HEK293 (cell line): ENCODE measurements around the gene PDE4D.

ENCODE experiments used
- ATF2 ChIP-seq: fragments of 450-650 bp; formaldehyde crosslinking; IDR thresholded peaks from 2 replicates; pipeline ENCODE4 v1.5.1; 2016; ENCODE audit warnings: missing biosample characterization, missing genetic modification characterization, low read depth
- HOXC10 ChIP-seq: sonication (generic); formaldehyde crosslinking; IDR thresholded peaks from 2 replicates; pipeline ENCODE4 v1.8.1; 2023; ENCODE audit warnings: mild to moderate bottlenecking, missing genetic modification reagents
- IKZF3 ChIP-seq: fragments of 450-650 bp; IDR thresholded peaks from 2 replicates; pipeline ENCODE4 v1.5.0; 2018; ENCODE audit warnings: missing biosample characterization, mild to moderate bottlenecking, missing genetic modification characterization, moderate library complexity
- OSR2 ChIP-seq: fragments of 450-650 bp; formaldehyde crosslinking; IDR thresholded peaks from 2 replicates; pipeline ENCODE4 v1.5.1; 2016; ENCODE audit warnings: missing biosample characterization, missing genetic modification characterization
- PRDM10 ChIP-seq: fragments of 450-650 bp; formaldehyde crosslinking; IDR thresholded peaks from 2 replicates; pipeline ENCODE4 v1.5.1; 2016; ENCODE audit warnings: missing biosample characterization, missing genetic modification characterization
- PRDM6 ChIP-seq: fragments of 450-650 bp; formaldehyde crosslinking; IDR thresholded peaks from 2 replicates; pipeline ENCODE4 v1.5.1; 2017; ENCODE audit warnings: missing biosample characterization, missing genetic modification characterization
- SALL2 ChIP-seq: fragments of 450-650 bp; formaldehyde crosslinking; IDR thresholded peaks from 2 replicates; pipeline ENCODE4 v1.5.0; 2017; ENCODE audit warnings: missing biosample characterization, mild to moderate bottlenecking, missing genetic modification characterization, borderline replicate concordance
- SETDB1 ChIP-seq: IDR thresholded peaks from one replicate; pipeline ENCODE4 v1.6.1; 2017; ENCODE audit warnings: mild to moderate bottlenecking, low read length, moderate library complexity, mixed read lengths; ENCODE audit not compliant: insufficient read length
- ZBTB21 ChIP-seq: fragments of 450-650 bp; formaldehyde crosslinking; IDR thresholded peaks from 2 replicates; pipeline ENCODE4 v1.5.1; 2017; ENCODE audit warnings: missing biosample characterization, missing genetic modification characterization
- ZBTB49 ChIP-seq: fragments of 450-650 bp; formaldehyde crosslinking; IDR thresholded peaks from 2 replicates; pipeline ENCODE4 v1.5.1; 2016; ENCODE audit warnings: missing biosample characterization, missing genetic modification characterization, low read depth
- ZFP69B ChIP-seq: fragments of 450-650 bp; formaldehyde crosslinking; IDR thresholded peaks from 2 replicates; pipeline ENCODE4 v1.5.1; 2016; ENCODE audit warnings: missing biosample characterization, missing genetic modification characterization
- ZNF175 ChIP-seq: fragments of 450-650 bp; formaldehyde crosslinking; IDR thresholded peaks from 2 replicates; pipeline ENCODE4 v1.5.1; 2016; ENCODE audit warnings: missing biosample characterization, missing genetic modification characterization
- ZNF2 ChIP-seq: fragments of 450-650 bp; formaldehyde crosslinking; IDR thresholded peaks from 2 replicates; pipeline ENCODE4 v1.5.1; 2016; ENCODE audit warnings: missing biosample characterization, missing genetic modification characterization
- ZNF211 ChIP-seq: fragments of 450-650 bp; formaldehyde crosslinking; IDR thresholded peaks from 2 replicates; pipeline ENCODE4 v1.5.1; 2016; ENCODE audit warnings: low read depth, missing biosample characterization, missing genetic modification characterization
- ZNF24 ChIP-seq: fragments of 450-650 bp; formaldehyde crosslinking; IDR thresholded peaks from 2 replicates; pipeline ENCODE4 v1.5.1; 2016; ENCODE audit warnings: missing biosample characterization, missing genetic modification characterization
- ZNF280C ChIP-seq: fragments of 450-650 bp; formaldehyde crosslinking; IDR thresholded peaks from 2 replicates; pipeline ENCODE4 v1.5.1; 2016; ENCODE audit warnings: missing biosample characterization, missing genetic modification characterization
- ZNF292 ChIP-seq: fragments of 450-650 bp; formaldehyde crosslinking; IDR thresholded peaks from 2 replicates; pipeline ENCODE4 v1.5.1; 2016; ENCODE audit warnings: low read depth, missing biosample characterization, missing genetic modification characterization, borderline replicate concordance
- ZNF624 ChIP-seq: fragments of 450-650 bp; formaldehyde crosslinking; IDR thresholded peaks from 2 replicates; pipeline ENCODE4 v1.5.1; 2017; ENCODE audit warnings: missing biosample characterization, missing genetic modification characterization
- ZNF626 ChIP-seq: fragments of 450-650 bp; sonication (Bioruptor Pico); formaldehyde crosslinking; IDR thresholded peaks from 2 replicates; pipeline ENCODE4 v1.5.1; 2018; ENCODE audit warnings: missing biosample characterization, missing genetic modification characterization, inconsistent platforms
- ZNF629 ChIP-seq: fragments of 450-650 bp; formaldehyde crosslinking; IDR thresholded peaks from 2 replicates; pipeline ENCODE4 v1.5.1; 2017; ENCODE audit warnings: missing biosample characterization, missing genetic modification characterization
- ZNF645 ChIP-seq: fragments of 450-650 bp; formaldehyde crosslinking; IDR thresholded peaks from 2 replicates; pipeline ENCODE4; 2016; ENCODE audit warnings: missing biosample characterization, missing genetic modification characterization
- ZNF664 ChIP-seq: fragments of 450-650 bp; formaldehyde crosslinking; IDR thresholded peaks from 2 replicates; pipeline ENCODE4 v1.5.1; 2016; ENCODE audit warnings: missing biosample characterization, missing genetic modification characterization
- ZSCAN18 ChIP-seq: fragments of 450-650 bp; formaldehyde crosslinking; IDR thresholded peaks from 2 replicates; pipeline ENCODE4 v1.5.1; 2016; ENCODE audit warnings: missing biosample characterization, missing genetic modification characterization
- ZSCAN5A ChIP-seq: fragments of 450-650 bp; formaldehyde crosslinking; IDR thresholded peaks from 2 replicates; pipeline ENCODE4 v1.5.1; 2016; ENCODE audit warnings: missing biosample characterization, missing genetic modification characterization

PDE4D gene

GRCh38 chr5:59021837-59022514, 871.5 kb downstream of the PDE4D start (continued):
- TF ChIP-seq ZNF292 (tag by site-specific recombination), result no peak
- TF ChIP-seq ZNF629, result peak; percentile 67; the same call in 1 of the 2 replicates
- no peak for TF ChIP-seq ZSCAN18
- TF ChIP-seq ZNF626 (tag by site-specific recombination), result no peak
- TF ChIP-seq ZNF624 (tag by site-specific recombination), result no peak
- TF ChIP-seq ZNF2, result no peak
- TF ChIP-seq ZNF175 (tag by site-specific recombination), result no peak
- TF ChIP-seq PRDM10 (tag by site-specific recombination), result peak; percentile 52
- no peak for TF ChIP-seq ZNF664
- no peak for TF ChIP-seq ZBTB21 (tag by site-specific recombination)
- no peak for TF ChIP-seq ZNF24 (tag by site-specific recombination)
- peak; percentile 86 for TF ChIP-seq OSR2
- TF ChIP-seq ZNF280C, result no peak
- TF ChIP-seq SALL2 (tag by site-specific recombination), result no peak
- TF ChIP-seq ZSCAN5A (tag by site-specific recombination), result no peak
- TF ChIP-seq ZFP69B (tag by site-specific recombination), result no peak
- TF ChIP-seq SETDB1, result no peak
- no peak for TF ChIP-seq IKZF3
- TF ChIP-seq ATF2 (tag by site-specific recombination), result no peak
- TF ChIP-seq ZBTB49 (tag by site-specific recombination), result no peak
- TF ChIP-seq ZNF645 (tag by site-specific recombination), result no peak
- no peak for TF ChIP-seq HOXC10 (CRISPR knock-in tag)
- TF ChIP-seq ZNF211 (tag by site-specific recombination), result no peak
- TF ChIP-seq PRDM6 (tag by site-specific recombination), result no peak
